ENCODE results near the gene RNU5B-1.

DNA sequence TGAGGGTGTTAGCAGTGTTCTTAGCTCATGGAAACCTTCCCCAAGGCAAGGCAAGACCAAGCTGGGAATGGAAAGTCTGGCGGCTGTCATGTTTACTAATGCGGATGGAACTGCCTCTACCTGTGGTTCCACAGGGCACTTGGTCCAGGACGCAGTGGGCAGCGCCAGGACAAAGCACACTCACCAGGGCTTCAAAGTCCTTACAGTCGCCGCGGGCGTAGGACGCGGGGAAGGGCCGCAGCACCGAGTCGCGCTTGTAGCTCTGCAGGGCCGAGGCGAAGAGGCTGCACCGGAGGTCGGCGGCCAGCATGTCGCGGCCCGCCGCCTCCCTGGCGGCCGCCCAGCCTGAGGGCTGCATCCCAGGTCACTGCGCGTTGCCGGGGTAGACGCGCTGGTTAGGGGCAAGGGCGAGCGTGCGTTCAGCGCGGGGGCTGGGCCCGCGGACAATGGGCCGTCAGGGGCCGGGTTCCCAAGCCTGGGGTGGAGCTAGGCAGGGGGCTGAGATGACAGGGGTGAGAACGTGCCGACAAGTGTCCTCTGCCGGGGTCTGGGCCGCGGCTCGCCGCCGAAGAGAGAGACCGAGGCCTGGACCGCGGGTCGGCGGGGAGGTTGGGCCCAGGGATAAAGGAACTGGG lies 18.3 kb upstream of the RNU5B-1 start:
- TF ChIP-seq, protein P1, sequence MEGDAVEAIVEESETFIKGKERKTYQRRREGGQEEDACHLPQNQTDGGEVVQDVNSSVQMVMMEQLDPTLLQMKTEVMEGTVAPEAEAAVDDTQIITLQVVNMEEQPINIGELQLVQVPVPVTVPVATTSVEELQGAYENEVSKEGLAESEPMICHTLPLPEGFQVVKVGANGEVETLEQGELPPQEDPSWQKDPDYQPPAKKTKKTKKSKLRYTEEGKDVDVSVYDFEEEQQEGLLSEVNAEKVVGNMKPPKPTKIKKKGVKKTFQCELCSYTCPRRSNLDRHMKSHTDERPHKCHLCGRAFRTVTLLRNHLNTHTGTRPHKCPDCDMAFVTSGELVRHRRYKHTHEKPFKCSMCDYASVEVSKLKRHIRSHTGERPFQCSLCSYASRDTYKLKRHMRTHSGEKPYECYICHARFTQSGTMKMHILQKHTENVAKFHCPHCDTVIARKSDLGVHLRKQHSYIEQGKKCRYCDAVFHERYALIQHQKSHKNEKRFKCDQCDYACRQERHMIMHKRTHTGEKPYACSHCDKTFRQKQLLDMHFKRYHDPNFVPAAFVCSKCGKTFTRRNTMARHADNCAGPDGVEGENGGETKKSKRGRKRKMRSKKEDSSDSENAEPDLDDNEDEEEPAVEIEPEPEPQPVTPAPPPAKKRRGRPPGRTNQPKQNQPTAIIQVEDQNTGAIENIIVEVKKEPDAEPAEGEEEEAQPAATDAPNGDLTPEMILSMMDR (IDR thresholded peaks at IDR 0.05; ENCODE audit: insufficient read depth, low read length), result no peak
- no peak for TF ChIP-seq POLR2AphosphoS5 (IDR thresholded peaks at IDR 0.05; ENCODE audit: low read depth)
- no peak for TF ChIP-seq SPI1 (IDR thresholded peaks at IDR 0.05; ENCODE audit: borderline replicate concordance, low read depth)
- TF ChIP-seq, protein P2, sequence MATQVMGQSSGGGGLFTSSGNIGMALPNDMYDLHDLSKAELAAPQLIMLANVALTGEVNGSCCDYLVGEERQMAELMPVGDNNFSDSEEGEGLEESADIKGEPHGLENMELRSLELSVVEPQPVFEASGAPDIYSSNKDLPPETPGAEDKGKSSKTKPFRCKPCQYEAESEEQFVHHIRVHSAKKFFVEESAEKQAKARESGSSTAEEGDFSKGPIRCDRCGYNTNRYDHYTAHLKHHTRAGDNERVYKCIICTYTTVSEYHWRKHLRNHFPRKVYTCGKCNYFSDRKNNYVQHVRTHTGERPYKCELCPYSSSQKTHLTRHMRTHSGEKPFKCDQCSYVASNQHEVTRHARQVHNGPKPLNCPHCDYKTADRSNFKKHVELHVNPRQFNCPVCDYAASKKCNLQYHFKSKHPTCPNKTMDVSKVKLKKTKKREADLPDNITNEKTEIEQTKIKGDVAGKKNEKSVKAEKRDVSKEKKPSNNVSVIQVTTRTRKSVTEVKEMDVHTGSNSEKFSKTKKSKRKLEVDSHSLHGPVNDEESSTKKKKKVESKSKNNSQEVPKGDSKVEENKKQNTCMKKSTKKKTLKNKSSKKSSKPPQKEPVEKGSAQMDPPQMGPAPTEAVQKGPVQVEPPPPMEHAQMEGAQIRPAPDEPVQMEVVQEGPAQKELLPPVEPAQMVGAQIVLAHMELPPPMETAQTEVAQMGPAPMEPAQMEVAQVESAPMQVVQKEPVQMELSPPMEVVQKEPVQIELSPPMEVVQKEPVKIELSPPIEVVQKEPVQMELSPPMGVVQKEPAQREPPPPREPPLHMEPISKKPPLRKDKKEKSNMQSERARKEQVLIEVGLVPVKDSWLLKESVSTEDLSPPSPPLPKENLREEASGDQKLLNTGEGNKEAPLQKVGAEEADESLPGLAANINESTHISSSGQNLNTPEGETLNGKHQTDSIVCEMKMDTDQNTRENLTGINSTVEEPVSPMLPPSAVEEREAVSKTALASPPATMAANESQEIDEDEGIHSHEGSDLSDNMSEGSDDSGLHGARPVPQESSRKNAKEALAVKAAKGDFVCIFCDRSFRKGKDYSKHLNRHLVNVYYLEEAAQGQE (IDR thresholded peaks at IDR 0.05; ENCODE audit: insufficient replicate concordance, low read depth), result no peak
